ENCODE measurements around the gene WNT3A.
A peak's percentile ranks its signal among the peaks of the same experiment; 100 is the strongest.
"Not testable (repeated sequence)": the region's sequence is repeated elsewhere in the genome, so short reads cannot be mapped to it uniquely, and the experiment has no call there.

The WNT3A gene, protein sequence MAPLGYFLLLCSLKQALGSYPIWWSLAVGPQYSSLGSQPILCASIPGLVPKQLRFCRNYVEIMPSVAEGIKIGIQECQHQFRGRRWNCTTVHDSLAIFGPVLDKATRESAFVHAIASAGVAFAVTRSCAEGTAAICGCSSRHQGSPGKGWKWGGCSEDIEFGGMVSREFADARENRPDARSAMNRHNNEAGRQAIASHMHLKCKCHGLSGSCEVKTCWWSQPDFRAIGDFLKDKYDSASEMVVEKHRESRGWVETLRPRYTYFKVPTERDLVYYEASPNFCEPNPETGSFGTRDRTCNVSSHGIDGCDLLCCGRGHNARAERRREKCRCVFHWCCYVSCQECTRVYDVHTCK

DNA sequence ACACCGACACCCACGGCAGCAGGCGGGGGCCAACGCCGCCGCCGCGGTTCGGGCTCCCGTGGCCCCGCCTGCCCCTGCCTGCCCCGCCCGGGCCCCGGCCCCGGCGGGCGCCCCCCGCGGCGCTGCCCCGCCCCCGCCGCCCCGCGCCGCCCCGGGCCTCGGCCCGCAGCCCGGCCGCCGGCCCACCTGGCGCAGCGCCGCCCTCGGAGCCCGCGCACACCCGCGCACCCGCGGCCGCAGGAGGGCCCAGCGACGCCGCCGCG lies at the start of gene WNT3A:
Gene WNT3A, plus strand, starts transcription at position 213 of the 263 bp plus-strand sequence. CDS start 131 bp downstream, outside the sequence.
- H3K27ac ChIP-seq (ENCODE audit: low read depth, low read length), result no peak within 1 kb of the TSS
- H3K9me3 ChIP-seq (ENCODE audit: control insufficient read depth, insufficient read depth, low read depth, low read length), result no peaks in the 10 kb centered on the region
- H3K9ac ChIP-seq (ENCODE audit: low read length), result peak within 1 kb of the TSS; percentile 55
- H3K27me3 ChIP-seq (ENCODE audit: control insufficient read depth, insufficient read depth, low read length), result peaks cover 99% of the 10 kb centered on the region
- H3K4me1 ChIP-seq (ENCODE audit: control insufficient read depth, insufficient read depth, low read length), result peaks cover 44% of the 10 kb centered on the region
- H3K36me3 ChIP-seq (ENCODE audit: control insufficient read depth, insufficient read depth, low read length), result no peaks in the 10 kb centered on the region
- peak within 1 kb of the TSS; percentile 57 for H3K4me3 ChIP-seq (ENCODE audit: low read depth, low read length)

DNA sequence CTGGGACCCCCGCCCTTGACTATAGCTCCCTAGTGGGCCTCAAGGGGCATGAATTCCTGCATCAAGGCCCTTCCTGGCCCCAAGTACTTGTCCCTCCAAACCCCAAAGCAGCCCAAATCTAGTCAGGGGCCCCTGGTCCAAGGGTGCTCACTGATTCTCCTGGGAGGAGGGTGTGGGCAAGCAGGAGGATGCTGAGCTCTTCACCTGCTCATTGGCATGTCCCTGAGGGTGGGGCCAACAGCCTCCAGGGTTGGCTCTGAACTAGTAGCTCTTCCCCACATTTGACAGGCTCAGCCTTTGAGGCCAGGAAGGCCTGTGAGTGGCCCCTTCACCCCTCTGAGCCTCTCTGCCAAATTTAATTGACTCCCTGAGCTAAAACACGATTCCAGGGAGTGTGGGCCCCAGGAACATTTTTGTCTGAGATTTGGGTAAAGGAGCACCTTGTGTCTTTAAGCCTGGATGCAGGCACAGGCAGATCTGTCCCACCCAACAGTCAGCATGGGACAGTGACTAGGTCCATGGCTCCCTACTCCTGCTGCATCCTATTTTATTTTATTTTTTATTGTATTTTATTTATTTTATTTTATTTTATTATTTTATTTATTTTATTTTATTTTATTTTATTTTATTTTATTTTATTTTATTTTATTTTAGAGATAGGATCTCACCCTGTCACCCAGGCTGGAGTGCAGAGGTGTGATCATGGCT lies 48.0 kb upstream of the WNT3A start:
- H3K27me3 ChIP-seq (ENCODE audit: control insufficient read depth, insufficient read depth, low read length), result no peaks in the 10 kb centered on the region
- H3K9ac ChIP-seq (ENCODE audit: low read length), result no peak overlapping the region
- no peak overlapping the region for H3K4me3 ChIP-seq (ENCODE audit: low read depth, low read length)
- no peaks in the 10 kb centered on the region for H3K9me3 ChIP-seq (ENCODE audit: control insufficient read depth, insufficient read depth, low read depth, low read length)
- H3K4me1 ChIP-seq (ENCODE audit: control insufficient read depth, insufficient read depth, low read length), result peaks cover under 1% of the 10 kb centered on the region
- H3K36me3 ChIP-seq (ENCODE audit: control insufficient read depth, insufficient read depth, low read length), result no peaks in the 10 kb centered on the region
- H3K27ac ChIP-seq (ENCODE audit: low read depth, low read length), result no peak overlapping the region

DNA sequence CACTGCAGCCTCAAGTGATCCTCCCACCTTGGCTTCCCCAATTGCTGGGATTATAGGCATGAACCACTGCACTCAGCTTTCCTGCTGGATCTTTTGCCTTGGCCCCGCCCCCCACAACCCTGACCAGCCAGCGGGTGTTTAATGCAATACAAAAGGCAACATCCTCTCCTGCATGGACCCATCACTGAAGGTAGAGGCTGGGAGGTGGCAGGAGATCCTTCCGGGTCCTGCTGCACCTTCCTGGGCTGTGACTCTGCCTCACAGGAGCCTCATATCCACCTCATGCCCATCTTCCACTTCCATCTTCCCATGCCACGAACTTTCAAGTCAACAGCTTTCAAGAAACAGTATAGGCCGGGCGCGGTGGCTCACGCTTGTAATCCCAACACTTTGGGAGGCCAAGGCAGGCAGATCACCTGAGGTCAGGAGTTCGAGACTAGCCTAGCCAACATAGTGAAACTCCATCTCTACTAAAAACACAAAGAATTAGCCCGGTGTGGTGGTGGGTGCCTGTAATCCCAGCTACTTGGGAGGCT lies 47.4 kb upstream of the WNT3A start:
- H3K36me3 ChIP-seq (ENCODE audit: control insufficient read depth, insufficient read depth, low read length), result no peaks in the 10 kb centered on the region
- H3K27ac ChIP-seq (ENCODE audit: low read depth, low read length), result no peak overlapping the region
- no peaks in the 10 kb centered on the region for H3K4me1 ChIP-seq (ENCODE audit: control insufficient read depth, insufficient read depth, low read length)
- no peak overlapping the region for H3K4me3 ChIP-seq (ENCODE audit: low read depth, low read length)
- no peaks in the 10 kb centered on the region for H3K27me3 ChIP-seq (ENCODE audit: control insufficient read depth, insufficient read depth, low read length)
- H3K9ac ChIP-seq (ENCODE audit: low read length), result no peak overlapping the region
- H3K9me3 ChIP-seq (ENCODE audit: control insufficient read depth, insufficient read depth, low read depth, low read length), result no peaks in the 10 kb centered on the region

DNA sequence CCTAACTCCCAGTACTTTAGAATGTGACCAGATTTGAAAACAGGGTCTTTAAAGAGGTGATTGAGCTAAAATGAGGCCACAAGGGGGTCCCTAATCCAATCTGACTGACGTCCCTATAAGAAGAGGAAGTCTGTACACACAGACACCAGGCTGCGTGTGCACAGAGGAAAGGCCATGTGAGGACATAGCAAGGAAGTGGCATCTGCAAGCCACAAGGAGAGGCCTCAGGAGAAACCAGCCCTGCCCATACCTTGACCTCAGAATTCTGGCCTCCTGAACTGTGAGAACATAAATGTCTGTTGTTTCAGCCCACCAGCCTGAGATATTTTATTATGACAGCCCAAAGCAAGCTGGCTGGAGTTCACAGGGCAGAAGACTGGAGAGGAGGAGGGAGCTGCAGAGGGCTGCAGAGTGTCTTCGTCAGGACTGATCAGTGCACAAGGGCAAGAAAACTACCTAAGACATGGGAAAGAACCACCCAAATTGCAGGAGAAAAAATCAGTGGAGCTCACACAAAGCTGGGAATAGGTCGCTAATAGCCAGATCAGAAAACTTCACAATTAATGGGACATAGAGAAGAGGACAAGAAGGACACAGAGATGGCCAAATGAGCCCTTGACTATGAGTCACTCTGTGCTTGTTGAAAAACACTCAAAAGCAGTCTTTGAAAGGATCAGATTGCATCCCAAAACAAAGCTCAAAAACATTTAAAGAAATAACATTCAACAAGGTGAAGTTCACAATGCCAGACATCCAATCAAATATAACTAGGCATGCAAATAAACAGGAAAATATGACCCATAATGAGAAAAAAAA lies 44.9 kb upstream of the WNT3A start:
- Histone ChIP-seq H3K27me3 (ENCODE audit: control insufficient read depth, insufficient read depth, low read length) (no peaks in the 10 kb centered on the region), H3K9me3 (ENCODE audit: control insufficient read depth, insufficient read depth, low read depth, low read length) (no peaks in the 10 kb centered on the region), H3K4me3 (ENCODE audit: low read depth, low read length) (no peak overlapping the region), H3K36me3 (ENCODE audit: control insufficient read depth, insufficient read depth, low read length) (no peaks in the 10 kb centered on the region), H3K27ac (ENCODE audit: low read depth, low read length) (no peak overlapping the region), H3K9ac (ENCODE audit: low read length) (no peak overlapping the region), H3K4me1 (ENCODE audit: control insufficient read depth, insufficient read depth, low read length) (no peaks in the 10 kb centered on the region)

DNA sequence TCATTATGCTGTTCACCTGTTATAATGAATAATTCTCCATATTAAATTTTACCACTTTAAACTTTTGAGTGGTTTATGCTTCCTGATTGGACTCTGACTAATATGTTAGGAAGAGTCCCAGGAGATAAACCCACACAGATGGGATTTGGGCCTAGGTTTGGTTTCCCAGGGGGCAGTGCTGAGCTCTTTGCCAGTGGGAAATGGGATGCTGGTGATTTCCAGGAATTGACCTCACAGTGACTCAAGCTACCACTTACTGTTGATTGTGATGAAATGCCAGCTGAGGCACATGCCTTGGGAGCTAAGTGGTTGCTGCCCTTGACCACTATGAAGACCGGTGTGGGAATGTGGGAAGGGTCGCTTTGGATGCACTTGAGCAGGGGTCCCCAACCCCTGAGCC lies 40.1 kb upstream of the WNT3A start:
- not testable (repeated sequence) for H3K9me3 ChIP-seq (ENCODE audit: control insufficient read depth, insufficient read depth, low read depth, low read length); H3K4me3 ChIP-seq (ENCODE audit: low read depth, low read length); H3K9ac ChIP-seq (ENCODE audit: low read length); H3K4me1 ChIP-seq (ENCODE audit: control insufficient read depth, insufficient read depth, low read length); H3K27ac ChIP-seq (ENCODE audit: low read depth, low read length); H3K27me3 ChIP-seq (ENCODE audit: control insufficient read depth, insufficient read depth, low read length); H3K36me3 ChIP-seq (ENCODE audit: control insufficient read depth, insufficient read depth, low read length)

DNA sequence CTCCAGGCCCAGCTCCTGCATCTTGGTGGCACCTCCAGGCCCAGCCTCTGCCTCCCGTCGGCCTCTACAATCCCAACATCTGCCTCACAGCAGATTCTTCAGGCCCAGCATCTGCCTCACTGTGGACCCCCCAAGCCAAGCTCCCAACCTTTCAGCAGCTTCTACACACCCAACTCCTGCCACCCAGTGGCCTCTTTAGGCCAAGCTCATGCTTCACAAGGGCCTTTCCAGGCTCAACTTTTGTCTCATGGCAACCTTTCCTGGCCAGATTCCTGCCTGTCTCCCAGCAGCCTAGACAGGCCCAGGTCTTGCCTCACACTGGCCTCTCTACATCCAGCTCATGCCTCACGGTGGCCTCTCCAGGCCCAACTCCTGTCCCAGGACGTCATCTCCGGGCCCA lies 39.0 kb upstream of the WNT3A start:
- not testable (repeated sequence) for H3K36me3 ChIP-seq (ENCODE audit: control insufficient read depth, insufficient read depth, low read length); H3K9ac ChIP-seq (ENCODE audit: low read length); H3K4me3 ChIP-seq (ENCODE audit: low read depth, low read length); H3K4me1 ChIP-seq (ENCODE audit: control insufficient read depth, insufficient read depth, low read length); H3K9me3 ChIP-seq (ENCODE audit: control insufficient read depth, insufficient read depth, low read depth, low read length); H3K27ac ChIP-seq (ENCODE audit: low read depth, low read length); H3K27me3 ChIP-seq (ENCODE audit: control insufficient read depth, insufficient read depth, low read length)

DNA sequence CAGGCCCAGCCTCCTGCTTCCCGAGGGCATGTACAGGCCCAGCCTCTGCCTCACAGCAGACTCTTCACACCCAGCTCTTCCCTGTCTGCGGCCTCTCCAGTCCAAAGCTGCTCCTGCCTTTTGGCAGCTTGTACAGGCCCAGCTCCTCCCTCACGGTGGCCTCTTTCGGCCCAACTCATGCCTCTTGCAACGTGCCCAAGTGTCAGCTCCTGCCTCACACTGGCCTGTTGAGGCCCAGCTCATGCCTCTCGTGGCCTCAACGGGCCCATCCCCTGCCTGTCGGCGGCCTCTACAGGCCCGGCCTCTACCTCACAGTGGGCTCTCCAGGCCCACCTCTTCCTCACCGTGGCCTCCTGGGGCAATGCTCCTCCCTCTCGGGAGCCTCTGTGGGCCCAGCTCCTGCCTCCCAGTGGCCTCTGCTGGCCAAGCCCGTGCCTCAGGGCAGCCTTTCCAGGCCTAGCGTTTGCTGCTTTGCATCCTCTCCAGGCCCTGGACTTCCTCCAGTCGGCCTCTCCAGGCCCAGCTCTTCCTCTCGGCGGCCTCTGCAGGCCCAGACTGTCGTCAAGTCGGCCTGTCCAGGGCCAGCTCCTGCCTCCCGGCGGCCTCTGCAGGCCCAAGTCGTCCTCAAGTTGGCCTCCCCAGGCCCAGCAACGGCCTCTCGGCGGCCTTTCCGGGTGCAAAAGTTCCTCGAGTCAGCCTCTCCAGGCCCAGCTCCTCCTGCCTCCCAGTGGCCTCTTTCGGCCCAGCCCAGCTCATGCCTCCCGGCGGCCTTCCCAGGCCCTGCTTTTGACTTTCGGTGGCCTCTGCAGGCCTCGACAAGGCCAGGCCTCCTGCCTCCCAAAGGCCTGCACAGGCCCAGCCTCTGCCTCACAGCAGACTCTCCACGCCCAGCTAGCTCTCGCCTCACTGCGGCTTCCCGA lies 36.5 kb upstream of the WNT3A start:
- not testable (repeated sequence) for H3K9me3 ChIP-seq (ENCODE audit: control insufficient read depth, insufficient read depth, low read depth, low read length); H3K4me1 ChIP-seq (ENCODE audit: control insufficient read depth, insufficient read depth, low read length); H3K9ac ChIP-seq (ENCODE audit: low read length); H3K4me3 ChIP-seq (ENCODE audit: low read depth, low read length); H3K27me3 ChIP-seq (ENCODE audit: control insufficient read depth, insufficient read depth, low read length); H3K27ac ChIP-seq (ENCODE audit: low read depth, low read length); H3K36me3 ChIP-seq (ENCODE audit: control insufficient read depth, insufficient read depth, low read length)

DNA sequence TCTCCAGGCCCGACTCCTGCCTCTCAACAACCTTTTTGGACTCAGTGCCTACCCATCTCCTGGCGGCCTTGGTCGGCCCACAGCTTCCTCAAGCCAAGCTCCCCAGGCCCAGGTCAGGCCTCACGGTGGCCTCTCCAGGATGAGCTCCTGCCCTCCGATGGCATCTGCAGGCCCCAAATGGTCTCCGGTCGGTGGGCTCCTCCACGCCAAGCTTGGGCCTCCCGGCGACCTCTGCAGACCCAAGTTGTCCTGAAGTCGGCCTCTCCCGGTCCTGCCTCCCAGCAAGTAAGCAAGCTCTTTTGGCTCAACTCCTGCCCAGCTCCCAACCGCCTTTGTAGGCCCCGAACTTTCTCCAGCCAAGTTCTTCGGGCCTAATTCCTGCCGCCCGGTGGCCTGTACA lies 35.6 kb upstream of the WNT3A start:
- H3K36me3 ChIP-seq (ENCODE audit: control insufficient read depth, insufficient read depth, low read length); H3K4me3 ChIP-seq (ENCODE audit: low read depth, low read length); H3K9me3 ChIP-seq (ENCODE audit: control insufficient read depth, insufficient read depth, low read depth, low read length); H3K27ac ChIP-seq (ENCODE audit: low read depth, low read length); H3K9ac ChIP-seq (ENCODE audit: low read length); H3K27me3 ChIP-seq (ENCODE audit: control insufficient read depth, insufficient read depth, low read length); H3K4me1 ChIP-seq (ENCODE audit: control insufficient read depth, insufficient read depth, low read length): not testable (repeated sequence)

DNA sequence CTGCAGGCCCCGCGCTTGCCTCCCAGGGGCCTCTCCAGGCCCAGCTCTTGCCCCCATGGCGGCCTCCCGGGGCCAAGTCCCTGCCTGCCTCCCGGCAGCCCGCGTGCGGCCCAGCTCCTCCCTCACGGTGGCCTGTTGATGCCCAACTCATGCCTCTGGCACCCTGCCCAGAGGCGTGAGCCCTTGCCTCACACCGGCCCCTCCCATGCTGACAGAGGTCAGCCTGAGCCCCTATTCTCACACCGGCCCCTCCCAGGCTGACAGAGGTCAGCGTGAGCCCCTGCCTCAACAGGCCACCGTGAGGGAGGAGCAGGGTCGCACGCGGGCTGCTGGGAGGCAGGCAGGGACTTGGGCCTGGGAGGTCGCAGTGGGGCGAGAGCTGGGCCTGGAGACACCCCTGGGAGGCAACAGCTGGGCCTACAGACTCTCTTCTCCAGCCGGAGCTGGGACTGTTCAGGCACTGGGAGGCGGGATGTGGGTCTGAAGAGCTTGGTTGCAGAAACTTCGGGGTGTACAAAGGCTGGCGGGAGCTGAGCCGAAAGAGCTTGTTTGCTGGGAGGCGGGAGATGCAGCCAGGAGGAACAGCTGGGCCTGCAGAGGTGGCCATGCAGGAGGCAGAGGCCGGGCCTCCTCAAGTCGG lies 35.0 kb upstream of the WNT3A start:
- not testable (repeated sequence) for H3K27ac ChIP-seq (ENCODE audit: low read depth, low read length)

DNA sequence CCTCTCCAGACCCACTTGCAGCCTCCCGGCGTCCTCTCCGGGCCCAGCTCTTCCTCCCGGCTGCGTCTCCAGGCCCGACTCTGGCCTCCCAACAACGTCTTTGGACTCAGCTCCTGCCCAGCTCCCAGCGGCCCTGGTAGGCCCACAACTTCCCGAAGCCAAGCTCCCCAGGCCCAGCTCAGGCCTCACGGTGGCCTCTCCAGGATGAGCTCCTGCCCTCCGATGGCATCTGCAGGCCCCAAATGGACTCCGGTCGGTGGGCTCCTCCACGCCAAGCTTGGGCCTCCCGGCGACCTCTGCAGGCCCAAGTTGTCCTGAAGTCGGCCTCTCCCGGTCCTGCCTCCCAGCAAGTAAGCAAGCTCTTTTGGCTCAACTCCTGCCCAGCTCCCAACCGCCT lies 34.5 kb upstream of the WNT3A start:
- H3K4me1 ChIP-seq (ENCODE audit: control insufficient read depth, insufficient read depth, low read length); H3K27me3 ChIP-seq (ENCODE audit: control insufficient read depth, insufficient read depth, low read length); H3K9ac ChIP-seq (ENCODE audit: low read length); H3K9me3 ChIP-seq (ENCODE audit: control insufficient read depth, insufficient read depth, low read depth, low read length); H3K4me3 ChIP-seq (ENCODE audit: low read depth, low read length); H3K27ac ChIP-seq (ENCODE audit: low read depth, low read length); H3K36me3 ChIP-seq (ENCODE audit: control insufficient read depth, insufficient read depth, low read length): not testable (repeated sequence)

More for the DNA sequence above, 35.0 kb upstream of the WNT3A start:
- H3K9me3 ChIP-seq (ENCODE audit: control insufficient read depth, insufficient read depth, low read depth, low read length); H3K4me1 ChIP-seq (ENCODE audit: control insufficient read depth, insufficient read depth, low read length); H3K36me3 ChIP-seq (ENCODE audit: control insufficient read depth, insufficient read depth, low read length); H3K27me3 ChIP-seq (ENCODE audit: control insufficient read depth, insufficient read depth, low read length); H3K9ac ChIP-seq (ENCODE audit: low read length); H3K4me3 ChIP-seq (ENCODE audit: low read depth, low read length): not testable (repeated sequence)
